ENCODE measurements around the gene TP73. TPM values are rescaled to one million over a fixed set of nuclear protein-coding genes. Genes with fewer than 3 reads are reported as not detected.

Gene TP73
- total RNA-seq, 3 donors from 2014 or later (not counting 1 experiment from before 2014, with no cell fraction given), result 0.28 to 0.50 (median 0.39) TPM

GRCh38 chr1:3727042-3727824 lies 74.9 kb downstream of the TP73 start:
- Histone ChIP-seq H3K27ac (ENCODE audit: low read length) (no peak overlapping the region), H3K4me1 (ENCODE audit: control insufficient read depth, insufficient read depth, low read length) (no peaks in the 10 kb centered on the region), H3K36me3 (ENCODE audit: control insufficient read depth, insufficient read depth, low read length) (no peaks in the 10 kb centered on the region), H3K4me3 (ENCODE audit: low read length) (no peak overlapping the region), H3K27me3 (ENCODE audit: control insufficient read depth, insufficient read depth, low read length) (no peaks in the 10 kb centered on the region), H3K9me3 (ENCODE audit: control insufficient read depth, insufficient read depth, low read length) (no peaks in the 10 kb centered on the region)
- H3K27ac Mint-ChIP-seq, result no peak overlapping the region
- H3K4me1 Mint-ChIP-seq, result peaks cover 0 to 5% of the 10 kb centered on the region in 2 donors
- DNase-seq (peak in 1 of 2 donors; percentile 23), ATAC-seq (peak in 1 of 3 donors; percentile 42)
- H3K36me3 Mint-ChIP-seq, result no peaks in the 10 kb centered on the region
- no peak for TF ChIP-seq CTCF (IDR thresholded peaks at IDR 0.05)
- 56% methylated on average over 37 of the region's 37 CpGs for WGBS (ENCODE audit: insufficient coverage)
- intact Hi-C loops (cut with micrococcal nuclease), result no loop called here
- peaks cover 0 to 2% of the 10 kb centered on the region in 2 donors for H3K9me3 Mint-ChIP-seq
- H3K27me3 Mint-ChIP-seq (ENCODE audit: low read depth in 2 of 2), result no peaks in the 10 kb centered on the region
- no peak overlapping the region for H3K4me3 Mint-ChIP-seq

GRCh38 chr1:3727825-3728776 lies 75.8 kb downstream of the TP73 start:
- TF ChIP-seq CTCF (IDR thresholded peaks at IDR 0.05), result no peak
- Histone ChIP-seq H3K9me3 (ENCODE audit: control insufficient read depth, insufficient read depth, low read length) (no peaks in the 10 kb centered on the region), H3K27ac (ENCODE audit: low read length) (no peak overlapping the region), H3K36me3 (ENCODE audit: control insufficient read depth, insufficient read depth, low read length) (no peaks in the 10 kb centered on the region), H3K4me3 (ENCODE audit: low read length) (no peak overlapping the region), H3K27me3 (ENCODE audit: control insufficient read depth, insufficient read depth, low read length) (no peaks in the 10 kb centered on the region), H3K4me1 (ENCODE audit: control insufficient read depth, insufficient read depth, low read length) (no peaks in the 10 kb centered on the region)
- DNase-seq (no peak), ATAC-seq (no peak)
- intact Hi-C loops (cut with micrococcal nuclease), result no loop called here
- WGBS (ENCODE audit: insufficient coverage), result 87% methylated on average over 31 of the region's 31 CpGs
- Mint-ChIP-seq H3K27me3 (ENCODE audit: low read depth in 2 of 2) (no peaks in the 10 kb centered on the region), H3K4me1 (peaks cover 0 to 5% of the 10 kb centered on the region in 2 donors), H3K4me3 (no peak overlapping the region), H3K9me3 (peaks cover 0 to 2% of the 10 kb centered on the region in 2 donors), H3K36me3 (no peaks in the 10 kb centered on the region), H3K27ac (no peak overlapping the region)

- Mint-ChIP-seq H3K4me3 (no peak overlapping the region), H3K36me3 (no peaks in the 10 kb centered on the region), H3K4me1 (no peaks in the 10 kb centered on the region), H3K9me3 (peaks cover 0 to 2% of the 10 kb centered on the region in 2 donors), H3K27ac (no peak overlapping the region), H3K27me3 (ENCODE audit: low read depth in 2 of 2) (no peaks in the 10 kb centered on the region)
- intact Hi-C loops (cut with micrococcal nuclease), result no loop called here
- H3K27me3 ChIP-seq (ENCODE audit: control insufficient read depth, insufficient read depth, low read length), result no peaks in the 10 kb centered on the region
- no peaks in the 10 kb centered on the region for H3K36me3 ChIP-seq (ENCODE audit: control insufficient read depth, insufficient read depth, low read length)
- no peaks in the 10 kb centered on the region for H3K9me3 ChIP-seq (ENCODE audit: control insufficient read depth, insufficient read depth, low read length)
- ATAC-seq (no peak), DNase-seq (no peak)
- H3K27ac ChIP-seq (ENCODE audit: low read length), result no peak overlapping the region
- H3K4me3 ChIP-seq (ENCODE audit: low read length), result no peak overlapping the region
- no peak for TF ChIP-seq CTCF (IDR thresholded peaks at IDR 0.05)
- WGBS (ENCODE audit: insufficient coverage), result 77% methylated on average over 31 of the region's 32 CpGs
- no peaks in the 10 kb centered on the region for H3K4me1 ChIP-seq (ENCODE audit: control insufficient read depth, insufficient read depth, low read length)
These were observed 77.6 kb downstream of the TP73 start for GRCh38 chr1:3729594-3730542.

All from natural killer cell (primary cell).